Measurements from ENCODE around the gene CDH24.
"Not testable (repeated sequence)": the region's sequence is repeated elsewhere in the genome, so short reads cannot be mapped to it uniquely, and the experiment has no call there.

GRCh38 chr14:23013749-23014054, 43.6 kb downstream of the CDH24 start:
- TF ChIP-seq POLR2A (IDR thresholded peaks at IDR 0.05); CTCF (IDR thresholded peaks at IDR 0.05 in 4 of 5, conservative IDR thresholded peaks at IDR 0.05 in 1 of 5): not testable (repeated sequence)
